Prostate gland (tissue), 2 donors: Measurements from ENCODE around the gene JKAMP.

Experiments
- CTCF ChIP-seq, 4 experiments: fragments of 200-600 bp in 2 of 4; fragments of 450-650 bp in 2 of 4; sonication (generic) in 2 of 4; IDR thresholded peaks; 1 replicate in 3 of 4; 2 replicates in 1 of 4; pipeline ENCODE4 v1.5.1; 2016 to 2019; ENCODE audit warnings: antibody characterized with exemption in 4 of 4, mild to moderate bottlenecking in 2 of 4, moderate library complexity in 2 of 4
- POLR2A ChIP-seq: fragments of 450-650 bp; IDR thresholded peaks from one replicate; pipeline ENCODE4 v1.6.1; 2016; ENCODE audit warnings: antibody characterized with exemption, mild to moderate bottlenecking
- POLR2AphosphoS5 ChIP-seq: sonication (generic); formaldehyde crosslinking; IDR thresholded peaks from one replicate; pipeline ENCODE4 v1.6.1; 2017; ENCODE audit warnings: antibody characterized with exemption

GRCh38 chr14:59483819-59484638, at the start of gene JKAMP, which contains the start of gene L3HYPDH:
- TF ChIP-seq CTCF (IDR thresholded peaks at IDR 0.05) (peak in 3 of 4 experiments; percentile 34 to 66 (median 48)), POLR2AphosphoS5 (peak; percentile 85), POLR2A (peak; percentile 78)
